NCI-H510A (cell line): ENCODE measurements around the gene CHST8.

Experiments
- DNase-seq: peaks from one replicate; lab custom pipeline; 2025; lab: John Stamatoyannopoulos, UW

CHST8 gene

GRCh38 chr19:33673996-33674625, 52.4 kb downstream of the CHST8 start:
- no peak for DNase-seq

GRCh38 chr19:33674626-33675367, 53.0 kb downstream of the CHST8 start:
- DNase-seq = no peak

DNA sequence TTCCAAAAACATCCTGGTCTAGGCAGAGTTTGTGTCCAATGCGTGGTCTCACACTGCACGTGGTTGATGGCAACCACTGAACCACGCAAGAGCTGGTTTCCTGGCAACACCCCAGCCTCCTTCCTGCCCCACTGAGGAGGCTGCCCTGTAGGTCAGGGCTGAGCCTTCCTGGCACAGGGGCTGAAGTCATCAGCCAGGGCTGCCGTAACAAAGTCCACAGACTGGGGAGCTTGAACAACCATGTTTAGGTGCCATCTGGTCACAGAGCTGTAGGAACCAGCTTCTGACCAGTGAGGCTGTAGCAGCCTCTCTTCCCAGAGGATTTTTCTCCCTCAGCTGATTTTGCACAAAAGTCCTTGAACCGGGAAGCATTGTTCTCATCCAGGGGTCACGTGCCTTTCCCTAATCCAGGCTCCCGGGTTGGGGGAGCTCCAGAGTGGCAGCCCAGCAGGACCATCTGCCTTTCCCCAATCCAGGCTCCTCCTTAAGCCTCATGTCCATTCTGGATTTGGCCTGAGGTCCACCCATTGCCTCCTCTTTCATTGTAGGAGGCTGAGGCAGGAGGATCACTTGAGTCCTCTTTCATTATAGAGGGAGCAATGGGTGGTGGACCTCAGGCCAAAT, 53.9 kb downstream of the CHST8 start:
- DNase-seq = no peak

- no peak for DNase-seq
Observed at GRCh38 chr19:33676999-33677665, 55.4 kb downstream of the CHST8 start.

- no peak for DNase-seq
Observed at GRCh38 chr19:33677745-33678426, 56.1 kb downstream of the CHST8 start.

- no peak for DNase-seq
Observed at GRCh38 chr19:33678796-33679585, 57.2 kb downstream of the CHST8 start.

GRCh38 chr19:33679696-33680095, 57.9 kb downstream of the CHST8 start:
- DNase-seq = no peak

- DNase-seq = no peak
Observed at GRCh38 chr19:33681081-33681680, 59.4 kb downstream of the CHST8 start.

DNA sequence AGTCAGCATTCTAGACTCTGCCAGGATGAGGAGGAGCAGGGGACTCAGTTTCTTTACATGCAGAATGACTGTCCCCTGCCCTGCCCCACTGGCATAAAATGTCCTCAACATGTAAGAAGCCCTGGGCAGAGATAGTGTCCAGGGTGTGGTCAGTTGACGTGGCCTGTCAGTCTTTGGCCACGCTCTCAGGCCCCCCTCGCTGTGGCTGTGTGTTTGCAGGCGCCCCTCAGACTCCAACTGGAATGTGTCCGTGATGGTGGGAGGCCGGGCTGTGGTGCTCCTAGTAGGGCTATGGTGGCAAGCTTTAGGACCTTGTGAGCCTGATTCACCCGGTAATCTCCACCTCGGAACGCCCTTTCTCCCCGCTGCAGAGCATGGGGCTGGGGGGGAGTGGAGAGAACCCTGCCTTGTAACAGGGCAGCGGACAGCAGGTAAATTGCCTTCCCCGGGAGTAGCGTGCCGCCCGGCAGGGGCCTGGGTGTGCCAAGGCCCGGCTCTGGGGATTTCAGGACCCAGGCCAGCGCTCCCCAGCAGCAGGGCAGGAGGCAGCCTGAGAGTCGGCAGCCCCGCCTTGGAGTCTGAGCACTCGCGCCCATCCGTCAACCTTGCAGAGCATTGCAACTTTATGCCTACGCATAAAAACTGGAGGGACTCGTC, 62.3 kb downstream of the CHST8 start:
- DNase-seq = no peak

GRCh38 chr19:33684538-33685232, 62.9 kb downstream of the CHST8 start:
- no peak for DNase-seq

DNA sequence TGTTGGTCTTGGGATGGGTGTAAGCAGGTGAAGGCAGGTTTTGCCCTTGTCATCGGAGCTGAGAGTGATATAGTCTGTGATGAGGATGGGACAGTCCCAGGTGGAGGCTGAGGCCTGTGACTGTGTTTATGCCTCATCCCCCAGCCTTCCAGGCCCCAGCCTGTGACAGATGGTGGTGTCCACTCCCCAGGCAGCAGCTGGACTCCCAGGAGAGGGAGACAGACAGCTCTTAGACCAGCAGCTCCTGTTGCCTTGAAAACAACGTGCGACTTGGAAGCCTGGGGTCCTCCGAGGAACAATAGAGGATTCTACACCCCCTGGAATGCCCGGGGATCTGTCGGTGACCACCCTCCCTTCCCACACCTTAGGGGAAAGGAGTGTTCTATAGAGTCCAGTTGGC, 63.8 kb downstream of the CHST8 start:
- no peak for DNase-seq

DNA sequence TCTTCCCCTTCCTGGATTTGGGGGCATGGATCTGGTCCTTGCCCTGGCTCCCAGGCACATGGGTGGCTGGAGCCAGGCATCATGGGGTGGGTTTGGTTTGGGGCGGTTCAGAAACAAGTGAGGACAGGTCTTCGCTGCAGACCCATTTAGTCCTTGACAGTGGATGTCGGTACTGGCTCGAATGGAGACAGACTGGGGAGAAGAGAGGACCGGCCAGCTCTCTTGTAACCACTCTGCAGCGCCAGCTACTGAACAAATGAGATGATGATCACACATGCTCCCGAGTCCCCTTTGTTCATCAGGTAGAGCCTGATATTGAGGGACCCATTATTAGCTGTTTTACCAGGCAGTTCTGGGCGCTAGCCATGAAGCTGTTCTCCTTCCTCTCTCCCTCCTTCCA, 64.5 kb downstream of the CHST8 start:
- no peak for DNase-seq

GRCh38 chr19:33686687-33687480, 65.1 kb downstream of the CHST8 start:
- DNase-seq = no peak

DNA sequence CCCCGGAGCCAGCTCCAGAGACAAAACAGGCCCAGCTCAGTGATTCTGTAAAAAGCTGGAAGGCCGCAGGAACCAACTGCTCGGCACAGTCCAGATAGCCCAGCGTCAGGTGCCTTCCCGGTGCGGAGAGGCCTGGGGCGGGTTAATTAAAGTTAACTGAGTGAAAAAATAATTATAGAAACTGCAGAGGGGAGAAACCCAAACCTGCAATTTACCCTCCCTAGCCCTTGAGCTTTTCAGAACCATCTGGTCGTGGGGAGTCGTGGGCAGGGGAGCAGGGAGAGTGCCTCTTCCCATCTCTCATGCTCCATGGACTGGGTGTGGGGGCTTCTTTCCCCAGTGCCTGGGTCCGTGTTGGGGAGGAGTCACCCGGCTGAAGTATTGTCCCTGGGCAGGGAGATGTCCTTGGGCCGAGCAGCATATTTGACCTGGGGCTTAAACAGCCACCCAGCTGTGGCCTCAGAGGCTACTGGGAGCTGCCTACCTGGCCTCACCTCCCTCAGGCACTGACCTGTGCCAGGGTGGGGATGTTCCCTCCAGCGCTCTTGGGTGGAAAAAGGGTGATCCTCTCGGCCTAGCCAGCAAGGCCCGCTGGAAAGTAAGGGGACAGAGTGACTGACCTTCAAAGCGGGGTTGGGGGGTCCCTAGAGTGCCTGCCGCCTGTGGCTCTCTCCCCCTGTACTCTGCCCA, 65.9 kb downstream of the CHST8 start:
- no peak for DNase-seq

DNA sequence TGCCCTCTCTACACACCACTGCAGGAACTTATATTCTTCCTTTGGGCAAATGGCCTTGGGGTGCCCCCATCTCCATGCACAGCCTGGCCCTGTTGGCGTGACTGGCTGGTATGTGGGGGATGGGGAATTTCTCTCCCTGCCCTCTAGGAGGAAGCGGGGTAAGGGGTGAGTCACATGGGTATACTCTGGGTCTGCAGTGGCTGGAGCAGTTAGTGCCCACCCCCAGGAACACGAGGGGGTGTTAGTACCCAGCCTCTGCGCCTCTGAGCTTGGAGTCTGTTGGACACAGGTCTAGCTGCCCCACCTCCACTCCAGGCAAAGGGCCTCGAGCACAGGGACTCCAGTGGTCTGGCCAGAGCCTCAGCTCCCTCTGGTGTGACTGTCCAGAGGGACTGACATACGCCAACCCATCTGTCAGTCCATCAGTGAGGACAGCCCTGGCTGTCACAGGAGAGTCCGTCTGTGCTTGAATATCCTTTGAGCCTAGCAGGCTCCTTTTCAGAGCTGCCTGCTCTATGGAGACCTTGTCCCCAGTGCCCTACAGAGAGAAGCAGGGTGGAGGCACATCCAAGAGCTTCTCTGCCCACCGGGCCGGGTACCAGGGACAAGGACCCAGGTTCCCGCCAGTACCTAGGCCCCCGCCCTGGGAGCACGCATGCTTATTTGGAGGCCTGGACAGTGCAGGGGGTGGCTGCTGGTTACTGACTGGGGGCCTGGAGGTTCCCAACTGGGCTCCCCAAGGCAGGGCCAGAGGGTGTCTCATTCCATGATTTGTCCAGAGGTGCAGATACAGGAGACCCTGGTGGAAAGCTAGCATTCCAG, 66.6 kb downstream of the CHST8 start:
- no peak for DNase-seq

- DNase-seq = no peak
Observed at GRCh38 chr19:33689138-33689746, 67.5 kb downstream of the CHST8 start.

- no peak for DNase-seq
Observed at GRCh38 chr19:33689868-33690267, 68.1 kb downstream of the CHST8 start.
